Ishikawa (cell line): Measurements from ENCODE around the gene DPH6.

Source experiments
- EP300 ChIP-seq: IDR thresholded peaks from 2 replicates; pipeline ENCODE4 v1.6.1; 2012; ENCODE audit warnings: borderline replicate concordance
- TEAD4 ChIP-seq: IDR thresholded peaks from 2 replicates; pipeline ENCODE4 v1.6.1; 2012
- TF ChIP-seq, protein P1 (sequence below): IDR thresholded peaks from 2 replicates; pipeline ENCODE4 v1.6.1; 2012; ENCODE audit warnings: low read depth, mild to moderate bottlenecking

DNA sequence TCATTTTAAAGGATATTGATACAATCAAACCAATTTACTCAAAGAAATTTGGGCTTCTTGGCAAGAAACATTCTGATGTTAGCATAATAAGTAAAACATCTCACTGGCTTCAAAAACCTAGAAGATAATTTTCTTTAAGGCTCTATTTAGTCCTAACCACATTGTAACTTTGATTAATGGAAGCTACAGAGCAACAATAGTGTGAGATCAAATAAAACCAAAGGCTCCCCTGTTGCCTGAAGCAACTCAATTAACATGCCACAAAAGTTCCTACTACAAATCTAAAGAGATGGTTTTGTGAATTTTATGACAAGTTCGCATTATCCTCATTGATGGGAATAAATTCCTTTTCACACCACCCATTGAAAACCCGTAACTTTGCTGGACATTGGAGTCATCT, 5.9 kb downstream of the DPH6 start:
- TF ChIP-seq EP300 (no peak), TEAD4 (no peak)
- TF ChIP-seq, protein P1, sequence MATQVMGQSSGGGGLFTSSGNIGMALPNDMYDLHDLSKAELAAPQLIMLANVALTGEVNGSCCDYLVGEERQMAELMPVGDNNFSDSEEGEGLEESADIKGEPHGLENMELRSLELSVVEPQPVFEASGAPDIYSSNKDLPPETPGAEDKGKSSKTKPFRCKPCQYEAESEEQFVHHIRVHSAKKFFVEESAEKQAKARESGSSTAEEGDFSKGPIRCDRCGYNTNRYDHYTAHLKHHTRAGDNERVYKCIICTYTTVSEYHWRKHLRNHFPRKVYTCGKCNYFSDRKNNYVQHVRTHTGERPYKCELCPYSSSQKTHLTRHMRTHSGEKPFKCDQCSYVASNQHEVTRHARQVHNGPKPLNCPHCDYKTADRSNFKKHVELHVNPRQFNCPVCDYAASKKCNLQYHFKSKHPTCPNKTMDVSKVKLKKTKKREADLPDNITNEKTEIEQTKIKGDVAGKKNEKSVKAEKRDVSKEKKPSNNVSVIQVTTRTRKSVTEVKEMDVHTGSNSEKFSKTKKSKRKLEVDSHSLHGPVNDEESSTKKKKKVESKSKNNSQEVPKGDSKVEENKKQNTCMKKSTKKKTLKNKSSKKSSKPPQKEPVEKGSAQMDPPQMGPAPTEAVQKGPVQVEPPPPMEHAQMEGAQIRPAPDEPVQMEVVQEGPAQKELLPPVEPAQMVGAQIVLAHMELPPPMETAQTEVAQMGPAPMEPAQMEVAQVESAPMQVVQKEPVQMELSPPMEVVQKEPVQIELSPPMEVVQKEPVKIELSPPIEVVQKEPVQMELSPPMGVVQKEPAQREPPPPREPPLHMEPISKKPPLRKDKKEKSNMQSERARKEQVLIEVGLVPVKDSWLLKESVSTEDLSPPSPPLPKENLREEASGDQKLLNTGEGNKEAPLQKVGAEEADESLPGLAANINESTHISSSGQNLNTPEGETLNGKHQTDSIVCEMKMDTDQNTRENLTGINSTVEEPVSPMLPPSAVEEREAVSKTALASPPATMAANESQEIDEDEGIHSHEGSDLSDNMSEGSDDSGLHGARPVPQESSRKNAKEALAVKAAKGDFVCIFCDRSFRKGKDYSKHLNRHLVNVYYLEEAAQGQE, result no peak
